Effector CD8-positive, alpha-beta T cell (primary cell): ENCODE results near the gene PIGU.
"Not testable (repeated sequence)": the region's sequence is repeated elsewhere in the genome, so short reads cannot be mapped to it uniquely, and the experiment has no call there.

Experiments
- DNase-seq: peaks from one replicate; lab custom pipeline; 2025; lab: John Stamatoyannopoulos, UW

Gene PIGU

DNA sequence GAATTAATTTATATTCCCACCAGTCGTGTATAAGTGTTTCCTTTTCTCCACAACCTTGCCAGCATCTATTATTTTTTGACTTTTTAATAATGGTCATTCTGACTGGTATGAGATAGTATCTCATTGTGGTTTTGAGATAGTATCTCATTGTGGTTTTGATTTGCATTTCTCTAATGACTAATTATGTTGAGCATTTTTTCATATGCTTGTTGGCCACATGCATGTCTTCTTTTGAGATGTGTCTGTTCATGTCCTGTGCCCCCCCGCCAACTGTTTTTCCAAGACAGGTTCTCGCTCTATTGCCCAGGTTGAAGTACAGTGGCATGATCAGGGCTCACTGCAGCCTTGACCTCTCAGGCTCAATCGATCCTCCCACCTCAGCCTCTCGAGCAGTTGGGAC is 15.1 kb downstream of the PIGU start:
- not testable (repeated sequence) for DNase-seq

DNA sequence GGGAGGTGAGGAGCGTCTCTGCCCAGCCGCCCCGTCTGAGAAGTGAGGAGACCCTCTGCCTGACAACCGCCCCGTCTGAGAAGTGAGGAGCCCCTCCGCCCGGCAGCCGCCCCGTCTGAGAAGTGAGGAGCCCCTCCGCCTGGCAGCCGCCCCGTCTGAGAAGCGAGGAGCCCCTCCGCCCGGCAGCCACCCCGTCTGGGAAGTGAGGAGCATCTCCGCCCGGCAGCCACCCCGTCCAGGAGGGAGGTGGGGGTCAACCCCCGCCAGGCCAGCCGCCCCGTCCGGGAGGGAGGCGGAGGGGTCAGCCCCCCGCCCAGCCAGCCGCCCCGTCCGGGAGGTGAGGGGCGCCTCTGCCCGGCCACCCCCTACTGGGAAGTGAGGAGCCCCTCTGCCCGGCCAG is 18.2 kb downstream of the PIGU start:
- DNase-seq: not testable (repeated sequence)

DNA sequence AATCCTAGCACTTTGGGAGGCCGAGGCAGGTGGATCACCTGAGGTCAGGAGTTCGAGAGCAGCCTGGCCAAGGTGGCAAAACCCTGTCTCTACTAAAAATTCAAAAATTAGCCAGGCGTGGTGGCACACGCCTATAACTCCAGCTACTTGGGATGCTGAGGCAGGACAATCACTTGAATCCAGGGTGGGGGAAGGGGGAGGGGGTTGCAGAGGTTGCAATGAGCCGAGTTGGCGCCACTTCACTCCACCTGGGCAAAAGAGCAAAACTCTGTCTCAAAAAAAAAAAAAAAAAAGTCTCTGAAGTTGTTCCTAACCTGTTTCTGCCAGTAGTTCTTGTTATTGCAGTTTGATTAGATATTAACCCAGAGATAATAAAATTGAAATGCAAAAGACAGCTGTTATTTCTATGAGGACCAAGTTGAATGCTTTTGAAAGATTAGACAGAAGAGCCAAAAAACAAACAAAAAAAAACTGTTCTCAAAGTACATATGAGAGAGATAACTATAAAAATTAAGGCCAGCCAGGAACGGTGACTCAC is 22.6 kb downstream of the PIGU start:
- no peak for DNase-seq

DNA sequence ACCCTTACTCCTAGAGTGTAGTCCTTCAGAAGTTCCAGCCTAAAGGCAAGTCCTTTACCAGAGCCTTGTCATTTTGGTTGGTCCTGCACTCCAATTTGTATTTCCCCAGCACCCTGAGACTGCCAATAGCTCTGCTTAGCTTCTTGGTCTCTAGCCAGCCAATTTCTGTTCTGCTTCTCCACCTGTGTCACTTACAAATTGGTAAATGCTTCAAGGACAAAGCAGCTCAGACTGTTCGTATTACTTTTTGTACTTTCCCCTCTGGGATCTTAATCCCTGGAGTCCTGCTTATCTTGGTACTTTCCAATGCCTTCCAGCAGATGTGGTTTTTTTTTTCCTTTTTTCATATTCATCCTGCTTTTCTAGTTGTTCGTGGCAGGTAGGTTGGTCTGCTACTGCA is 25.7 kb downstream of the PIGU start:
- DNase-seq: no peak

DNA sequence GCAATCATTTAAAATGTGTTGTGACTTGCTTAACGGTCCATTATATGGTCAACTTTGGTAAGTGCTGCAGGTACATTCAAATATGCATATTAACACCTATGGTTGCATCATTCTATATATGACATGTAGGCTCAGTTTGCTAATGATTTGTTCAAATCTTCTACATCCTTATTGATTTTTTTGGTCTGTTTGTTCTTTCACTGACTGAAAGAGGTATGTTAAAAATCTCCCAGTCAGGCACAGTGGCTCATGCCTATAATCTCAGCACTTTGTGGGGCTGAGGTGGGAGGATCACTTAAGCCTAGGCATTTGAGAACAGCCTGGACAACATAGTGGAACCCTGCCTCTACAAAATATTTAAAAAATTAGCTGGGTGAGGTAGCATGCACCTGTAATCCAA is 29.2 kb downstream of the PIGU start:
- DNase-seq: no peak

DNA sequence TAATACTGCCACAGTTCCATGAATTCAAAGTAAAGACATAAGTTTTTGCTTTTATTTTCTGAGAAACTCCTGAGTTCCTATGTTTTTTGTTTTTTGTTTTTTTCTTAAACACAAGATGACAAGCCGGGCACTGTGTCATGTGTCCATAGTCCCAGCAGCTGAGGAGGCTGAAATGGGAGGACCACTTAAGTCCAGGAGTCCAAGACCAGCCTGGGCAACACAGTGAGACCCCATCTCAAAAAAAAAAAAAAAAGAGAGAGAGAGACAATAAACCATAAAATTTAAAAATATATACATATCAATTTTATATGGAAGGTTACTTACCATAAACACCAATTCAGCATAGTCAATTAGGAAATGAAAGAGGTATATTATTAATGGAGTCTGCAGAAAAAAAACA is 31.9 kb downstream of the PIGU start:
- DNase-seq: no peak

DNA sequence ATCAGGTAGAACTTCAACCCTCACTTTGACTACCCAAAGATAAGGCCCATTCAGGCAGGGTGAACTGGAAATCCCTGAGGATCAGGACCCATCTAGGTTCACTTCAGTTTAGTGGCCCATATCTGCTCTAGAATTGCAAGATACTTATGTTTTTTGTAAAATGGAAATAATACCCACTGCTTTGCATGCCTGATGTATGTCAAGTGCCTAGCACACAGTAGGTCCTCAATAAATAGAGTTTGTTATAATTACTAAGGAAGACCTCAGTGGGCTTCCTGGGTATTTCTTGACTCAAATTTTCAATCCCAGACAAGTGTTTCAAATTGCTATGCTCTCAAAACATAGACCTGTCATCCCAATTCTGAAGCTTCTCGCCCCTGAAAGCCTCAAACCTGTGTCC is 32.5 kb downstream of the PIGU start:
- DNase-seq: no peak

DNA sequence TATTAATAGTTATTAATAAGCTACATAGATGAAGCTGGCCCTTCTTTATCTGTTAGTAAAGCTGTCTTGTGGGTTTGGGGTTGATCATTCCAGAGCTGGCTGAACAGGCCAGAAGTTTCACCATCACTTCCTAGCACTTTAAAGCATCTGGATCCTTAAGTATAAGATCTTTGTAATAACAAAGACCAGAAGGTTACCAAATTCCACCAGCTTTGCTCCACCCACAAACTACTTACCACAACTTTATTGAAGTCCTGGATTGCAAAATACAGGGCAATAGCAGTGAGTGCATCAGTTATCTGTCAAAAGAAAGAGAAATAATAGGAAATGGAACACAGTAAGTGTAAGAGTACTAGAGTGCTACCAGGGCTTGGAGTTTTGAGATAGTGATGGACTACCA is 33.0 kb downstream of the PIGU start:
- DNase-seq: no peak

DNA sequence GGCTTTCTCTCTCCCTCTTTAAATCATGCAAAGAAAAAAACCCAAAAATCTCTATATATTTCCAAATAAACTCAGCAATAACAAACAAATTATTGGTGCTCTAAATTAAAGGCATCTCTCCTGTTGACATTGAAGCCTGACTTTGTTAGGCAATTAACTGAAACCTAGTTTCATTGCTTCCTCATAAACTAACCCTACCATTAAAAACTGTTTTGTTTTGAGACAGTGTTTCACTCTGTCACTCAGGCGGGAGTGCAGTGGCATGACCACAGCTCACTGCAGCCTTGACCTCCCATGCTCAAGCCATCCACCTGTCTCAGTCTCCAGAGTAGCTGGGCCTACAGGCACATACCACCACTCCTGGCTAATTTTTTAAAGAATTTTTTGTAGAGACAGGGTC is 34.9 kb downstream of the PIGU start:
- no peak for DNase-seq

DNA sequence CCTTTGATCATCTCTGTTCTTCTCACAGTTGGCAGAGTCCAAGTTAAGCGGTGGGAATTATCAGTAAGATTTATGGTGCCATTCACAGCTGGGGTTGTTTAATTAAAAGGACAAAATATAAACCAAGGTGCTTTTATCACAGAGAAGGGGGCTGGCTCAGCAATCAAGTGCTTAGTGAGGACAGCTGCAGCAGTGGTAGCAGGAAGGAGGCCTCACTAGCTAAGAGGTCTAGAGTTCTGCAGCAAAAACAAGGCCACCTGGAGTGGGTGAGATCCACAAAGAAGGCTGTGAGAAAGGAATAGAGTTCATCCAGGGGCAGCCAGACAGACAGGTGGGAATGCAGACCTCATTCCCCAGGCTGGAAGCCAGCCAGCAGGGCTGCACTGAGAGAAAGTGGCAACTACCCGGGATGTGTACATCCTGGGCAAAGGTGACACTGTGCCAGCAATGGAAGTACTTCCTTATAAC is 37.1 kb downstream of the PIGU start:
- no peak for DNase-seq

DNA sequence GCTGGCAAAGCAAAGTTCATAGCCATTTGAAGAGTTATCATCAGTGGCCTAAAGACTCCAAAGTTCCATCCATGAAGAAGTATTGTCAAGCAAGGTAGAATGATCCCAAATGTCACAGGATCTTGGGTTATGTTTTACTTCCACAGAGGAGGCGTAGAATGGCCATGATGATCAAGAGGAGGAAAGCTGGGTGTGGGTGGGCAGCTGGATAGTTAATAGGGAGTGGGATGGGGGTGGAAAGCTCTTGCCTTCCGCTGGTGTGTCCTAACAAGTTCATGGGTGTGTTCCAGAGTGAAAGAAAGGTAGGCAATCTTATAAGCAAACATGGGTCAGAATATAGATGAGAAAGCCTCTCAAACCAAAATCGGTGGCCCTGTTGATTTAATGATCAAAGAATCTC is 38.4 kb downstream of the PIGU start:
- DNase-seq: no peak

DNA sequence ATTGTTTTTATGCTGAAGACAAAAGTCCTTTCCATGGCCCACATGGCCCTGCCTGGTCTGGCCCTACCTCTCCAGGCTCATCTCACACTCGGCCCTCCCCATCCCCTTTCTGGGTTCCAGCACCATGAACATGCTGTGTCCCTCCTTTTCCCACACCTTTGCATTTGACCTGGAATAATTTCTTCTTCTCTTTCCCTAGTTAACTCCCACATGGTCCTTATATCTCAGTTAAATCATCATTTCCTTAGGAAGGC is 38.9 kb downstream of the PIGU start:
- DNase-seq: no peak

DNA sequence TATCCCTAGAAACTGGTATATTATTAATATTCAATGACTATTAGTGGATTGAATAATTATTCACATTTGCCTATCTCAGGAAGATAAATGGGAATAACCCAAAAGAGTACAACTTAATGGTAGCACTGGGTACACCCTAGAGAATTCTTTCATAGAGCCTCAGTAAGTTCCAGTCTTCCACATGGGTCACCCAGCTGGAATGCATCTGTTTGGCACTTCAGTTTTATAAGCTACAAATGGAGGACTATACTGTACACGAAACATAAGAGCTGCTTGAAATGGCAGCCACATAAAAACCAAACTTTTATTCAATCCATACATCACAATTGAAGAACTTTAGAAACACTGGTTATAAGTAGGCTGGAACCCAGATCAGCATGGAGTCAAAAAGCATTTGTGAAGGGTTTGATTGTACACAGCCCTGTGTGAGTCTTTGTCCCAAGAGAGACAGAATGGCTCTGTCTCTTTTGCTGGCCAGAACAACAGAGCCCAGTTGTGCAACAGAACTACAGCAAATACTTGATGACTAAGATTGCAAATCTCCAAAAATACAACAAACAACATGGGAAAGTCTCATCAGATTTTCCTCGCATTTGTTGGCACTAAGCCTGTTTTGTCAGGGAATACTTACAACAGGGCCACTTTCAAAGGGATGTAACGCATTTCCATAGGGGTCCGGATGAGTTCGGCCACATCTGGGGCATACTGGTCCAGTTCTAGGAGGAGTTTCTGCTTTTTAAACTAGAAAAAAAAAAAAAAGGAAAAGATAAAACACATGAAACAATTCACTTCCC is 39.5 kb downstream of the PIGU start:
- no peak for DNase-seq

DNA sequence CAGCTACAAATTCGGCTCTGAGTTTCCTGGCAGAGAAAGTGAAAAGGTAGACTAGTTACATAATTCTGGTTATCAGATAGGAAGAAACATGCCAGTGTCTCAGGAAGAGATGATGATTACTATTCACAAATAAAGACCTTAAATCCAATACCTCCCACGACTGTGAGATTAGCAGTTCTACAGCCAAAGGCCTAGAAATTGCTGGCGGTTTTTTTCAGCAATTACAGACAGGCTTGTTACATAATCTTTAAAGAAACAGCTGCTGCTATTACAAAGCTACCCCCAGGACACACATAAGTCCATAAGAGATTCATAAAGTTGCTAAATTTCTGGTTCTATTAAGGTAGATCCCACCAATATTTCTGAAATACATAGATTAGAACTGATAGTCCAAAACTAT is 40.2 kb downstream of the PIGU start:
- no peak for DNase-seq

DNA sequence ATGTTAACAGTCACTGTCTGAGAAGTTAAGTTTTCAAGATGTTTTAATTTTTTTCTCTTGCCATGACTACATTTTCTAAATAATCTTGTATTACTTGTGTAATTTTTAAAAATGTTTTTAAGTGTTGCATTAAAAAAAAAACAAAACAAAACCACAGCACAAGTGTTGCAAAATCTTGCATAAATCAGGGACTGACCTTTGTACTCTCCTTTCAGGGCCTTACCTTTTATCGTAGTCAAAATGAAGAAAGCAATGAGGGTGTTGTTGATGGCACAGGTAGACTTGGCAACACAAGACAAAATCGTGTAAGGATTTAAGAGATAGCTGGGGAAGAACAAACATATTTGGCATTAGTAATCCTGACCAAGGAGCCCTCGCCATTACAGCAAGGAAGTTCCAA is 42.5 kb downstream of the PIGU start:
- no peak for DNase-seq

DNA sequence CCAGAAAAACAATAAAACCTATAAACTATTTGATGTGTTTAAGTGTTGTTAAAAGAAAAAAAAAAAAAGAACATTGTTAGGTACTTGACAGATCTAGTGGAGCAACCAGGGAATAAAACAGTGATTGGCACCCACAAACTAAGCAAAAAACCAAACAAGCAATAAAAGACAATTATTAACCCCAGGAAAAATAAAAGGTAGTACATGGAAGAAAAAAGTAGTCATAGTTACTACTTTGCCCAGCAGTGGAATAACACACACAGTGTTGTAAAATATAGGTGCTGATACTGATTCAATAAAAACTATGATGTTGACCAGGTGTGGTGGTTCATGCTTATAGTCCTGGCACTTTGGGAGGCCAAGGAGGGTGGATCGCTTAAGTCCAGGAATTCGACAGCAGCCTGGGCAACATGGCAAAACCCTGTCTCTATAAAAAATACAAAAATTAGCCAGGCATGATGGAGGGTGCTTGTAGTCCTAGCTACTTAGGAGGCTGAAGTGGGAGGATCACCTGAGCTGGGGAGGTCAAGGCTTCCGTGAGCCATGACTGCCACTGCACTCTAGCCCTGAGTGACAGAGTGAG is 43.9 kb downstream of the PIGU start:
- no peak for DNase-seq

DNA sequence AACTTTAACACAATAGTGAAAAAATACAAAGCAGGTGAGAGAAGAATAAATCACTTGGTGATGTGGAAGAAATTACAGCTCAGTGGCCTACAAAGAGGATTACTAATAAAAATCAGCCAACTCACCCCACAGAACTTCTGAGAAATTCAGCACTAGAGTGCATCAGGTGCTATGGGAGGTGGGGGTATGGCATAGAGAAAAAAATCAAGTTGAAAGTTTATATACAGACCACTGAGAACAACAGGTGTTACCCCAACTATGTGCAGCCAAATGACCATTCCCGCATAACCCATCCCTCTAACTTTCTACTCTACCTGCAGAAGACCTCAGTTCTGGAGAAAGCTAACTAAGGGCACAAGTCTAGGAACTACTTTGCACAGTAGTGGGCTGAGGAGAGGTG is 47.0 kb downstream of the PIGU start:
- DNase-seq: no peak

DNA sequence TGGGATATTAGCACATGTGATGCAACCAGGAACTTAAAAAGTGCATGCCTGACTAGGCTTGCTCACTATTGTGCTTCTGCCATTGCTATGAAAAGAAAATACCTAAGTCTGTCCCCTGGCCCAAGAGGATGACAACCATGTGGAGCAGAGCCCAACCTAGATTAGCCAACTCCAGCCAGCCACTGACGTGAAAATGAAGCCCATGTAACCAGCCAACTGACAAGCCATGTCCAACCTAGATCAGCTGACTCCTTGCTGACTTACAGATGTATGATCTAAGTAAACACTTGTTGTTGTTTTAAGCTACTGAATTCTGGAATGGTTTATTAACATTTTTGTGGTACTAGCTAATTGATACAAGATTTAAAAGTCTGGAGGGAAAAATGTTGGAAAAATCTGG is 47.5 kb downstream of the PIGU start:
- no peak for DNase-seq

DNA sequence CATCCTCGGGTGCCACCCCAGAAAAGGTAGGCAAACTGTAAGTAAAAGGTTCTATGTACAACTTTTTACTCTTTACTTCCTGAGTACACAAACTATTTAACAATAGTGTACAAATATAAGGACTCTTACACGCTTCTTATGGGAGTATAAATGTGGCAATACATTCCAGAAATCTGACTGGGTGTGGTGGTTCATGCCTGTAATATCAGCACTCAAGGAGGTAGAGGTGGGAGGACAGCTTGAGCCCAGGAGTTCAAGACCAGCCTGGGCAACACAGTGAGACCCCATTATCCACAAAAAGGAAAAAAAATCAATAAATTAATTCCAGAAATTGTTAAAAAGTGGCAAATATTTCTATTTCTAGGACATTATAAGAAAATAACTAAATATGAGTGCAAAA is 48.9 kb downstream of the PIGU start:
- no peak for DNase-seq

DNA sequence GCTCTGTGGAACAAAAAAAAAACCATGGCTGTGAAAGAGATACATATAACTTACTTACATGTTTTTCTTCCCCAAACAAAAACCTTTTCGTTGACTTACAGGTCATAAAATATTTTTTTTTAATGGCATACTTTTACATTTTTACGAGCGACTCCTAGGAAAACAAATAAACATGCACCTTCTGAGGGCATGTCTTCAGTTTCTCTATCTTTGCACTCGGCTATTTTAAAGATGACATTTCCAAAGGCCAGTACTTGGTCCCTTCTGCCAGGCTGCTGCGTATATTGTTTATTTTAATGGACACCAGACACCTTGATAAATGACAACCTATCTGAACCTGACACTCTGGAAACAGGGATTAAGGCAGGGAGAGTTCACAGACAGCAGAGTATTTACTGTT is 49.4 kb downstream of the PIGU start:
- no peak for DNase-seq

DNA sequence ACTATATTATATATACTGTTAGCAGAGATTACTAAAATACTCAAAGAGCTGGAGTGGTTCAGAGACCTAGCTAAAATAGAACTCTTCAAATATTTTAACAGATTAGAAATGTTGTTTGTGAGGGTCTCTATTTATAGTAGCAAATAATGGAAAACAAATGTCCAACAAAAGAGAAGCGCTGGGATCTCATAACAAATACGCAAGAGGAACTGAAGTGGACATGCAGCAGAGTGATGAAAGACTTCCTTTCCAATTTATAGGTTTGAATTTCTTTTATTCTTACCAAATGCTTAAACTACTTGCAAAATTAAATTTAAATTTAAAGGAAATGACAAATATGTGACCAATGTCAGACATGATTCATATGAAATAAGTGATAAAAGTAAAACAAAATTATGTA is 49.9 kb downstream of the PIGU start:
- no peak for DNase-seq

DNA sequence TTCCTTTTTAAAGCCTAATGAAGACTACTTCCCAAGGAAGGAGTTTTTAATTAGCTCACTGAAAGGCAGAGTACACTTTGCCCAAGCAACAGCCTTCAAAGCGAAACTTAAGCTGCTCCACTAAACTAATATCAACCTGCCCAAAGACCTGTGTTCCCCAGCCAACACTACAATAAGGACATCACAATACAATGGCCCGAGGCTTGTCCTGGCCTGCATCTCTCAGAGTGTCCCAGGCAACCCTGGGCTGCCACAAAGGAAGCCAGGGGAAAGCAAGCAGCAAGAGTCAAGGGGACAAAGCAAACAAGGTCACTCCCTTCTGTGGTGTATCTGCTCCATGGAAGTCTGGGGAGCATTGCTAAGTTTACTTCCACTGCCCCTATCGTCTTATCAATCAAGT is 52.3 kb downstream of the PIGU start:
- DNase-seq: no peak

DNA sequence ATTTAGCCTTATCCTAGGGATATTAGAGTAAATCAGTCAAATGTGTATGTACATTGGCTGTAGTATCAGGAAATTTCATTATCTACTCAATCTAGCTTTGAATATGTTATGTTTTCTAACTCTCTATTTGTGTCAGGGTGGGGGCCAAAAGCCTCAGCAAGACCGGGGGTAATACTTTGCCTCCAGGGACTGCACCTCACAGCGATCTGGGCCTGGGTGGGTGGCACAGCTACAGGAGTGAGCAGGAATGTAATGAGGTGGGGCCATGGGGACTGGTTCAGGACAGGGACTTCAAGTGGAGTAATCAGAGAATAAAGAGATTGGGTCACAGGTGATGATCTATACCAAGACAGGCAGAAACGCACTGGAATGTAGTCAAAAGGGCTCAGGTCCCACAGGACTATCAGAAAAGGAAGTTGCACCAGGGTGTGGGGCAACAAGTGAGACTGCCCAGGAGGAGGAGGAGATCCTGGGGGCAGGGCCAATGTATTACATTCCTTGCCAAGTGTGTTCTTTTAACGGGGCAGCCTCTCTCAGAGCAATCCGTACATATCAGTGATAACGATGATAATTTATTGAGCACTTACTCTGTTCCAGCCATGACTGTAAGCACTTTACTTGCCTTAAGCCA is 54.0 kb downstream of the PIGU start:
- DNase-seq: no peak
